Uterine smooth muscle cell (primary cell): ENCODE results near the gene FARSA. TPM values are rescaled to one million over a fixed set of nuclear protein-coding genes. Genes with fewer than 3 reads are reported as not detected.

Experiments used
- total RNA-seq: library from RNA; depleted of rRNA; stranded (reverse); fragments of >200 nt; gene quantifications from 2 replicates; pipeline ENCODE4 v1.2.3, GENCODE V29; 2014

Gene FARSA
- 54.1 and 58.9 TPM in 2 replicates for total RNA-seq

GRCh38 chr19:12933287-12934072 lies at the start of gene FARSA:
FARSA (minus strand) TSS chr19:12933711; CDS start chr19:12933696, 15 bp downstream.

DNA sequence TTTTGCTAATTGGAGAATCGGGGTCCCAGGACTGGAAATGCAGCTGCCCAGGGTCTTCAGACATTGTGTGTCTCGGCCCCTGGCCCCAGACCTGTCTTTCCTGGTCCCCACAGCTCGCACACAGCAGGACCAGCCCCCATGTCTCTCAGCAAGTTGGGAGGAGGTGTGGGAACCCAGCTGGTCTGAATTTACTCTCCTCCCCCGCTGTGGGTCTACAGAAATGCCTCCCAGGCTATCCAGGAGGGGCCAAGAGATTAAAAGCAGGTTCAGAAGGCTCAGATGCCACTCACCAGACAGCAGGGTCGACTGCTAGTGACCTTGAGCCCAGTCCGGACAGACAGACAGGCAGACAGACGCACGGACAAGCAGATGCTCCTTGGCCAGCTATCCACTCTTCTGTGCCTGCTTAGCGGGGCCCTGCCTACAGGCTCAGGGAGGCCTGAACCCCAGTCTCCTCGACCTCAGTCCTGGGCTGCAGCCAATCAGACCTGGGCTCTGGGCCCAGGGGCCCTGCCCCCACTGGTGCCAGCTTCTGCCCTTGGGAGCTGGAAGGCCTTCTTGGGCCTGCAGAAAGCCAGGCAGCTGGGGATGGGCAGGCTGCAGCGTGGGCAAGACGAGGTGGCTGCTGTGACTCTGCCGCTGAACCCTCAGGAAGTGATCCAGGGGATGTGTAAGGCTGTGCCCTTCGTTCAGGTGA lies 35.9 kb upstream of the FARSA start, which contains the start of gene DAND5:
DAND5 (plus strand) TSS at position 285 of the 697 bp plus-strand sequence; CDS start at position 370, 85 bp downstream.

DNA sequence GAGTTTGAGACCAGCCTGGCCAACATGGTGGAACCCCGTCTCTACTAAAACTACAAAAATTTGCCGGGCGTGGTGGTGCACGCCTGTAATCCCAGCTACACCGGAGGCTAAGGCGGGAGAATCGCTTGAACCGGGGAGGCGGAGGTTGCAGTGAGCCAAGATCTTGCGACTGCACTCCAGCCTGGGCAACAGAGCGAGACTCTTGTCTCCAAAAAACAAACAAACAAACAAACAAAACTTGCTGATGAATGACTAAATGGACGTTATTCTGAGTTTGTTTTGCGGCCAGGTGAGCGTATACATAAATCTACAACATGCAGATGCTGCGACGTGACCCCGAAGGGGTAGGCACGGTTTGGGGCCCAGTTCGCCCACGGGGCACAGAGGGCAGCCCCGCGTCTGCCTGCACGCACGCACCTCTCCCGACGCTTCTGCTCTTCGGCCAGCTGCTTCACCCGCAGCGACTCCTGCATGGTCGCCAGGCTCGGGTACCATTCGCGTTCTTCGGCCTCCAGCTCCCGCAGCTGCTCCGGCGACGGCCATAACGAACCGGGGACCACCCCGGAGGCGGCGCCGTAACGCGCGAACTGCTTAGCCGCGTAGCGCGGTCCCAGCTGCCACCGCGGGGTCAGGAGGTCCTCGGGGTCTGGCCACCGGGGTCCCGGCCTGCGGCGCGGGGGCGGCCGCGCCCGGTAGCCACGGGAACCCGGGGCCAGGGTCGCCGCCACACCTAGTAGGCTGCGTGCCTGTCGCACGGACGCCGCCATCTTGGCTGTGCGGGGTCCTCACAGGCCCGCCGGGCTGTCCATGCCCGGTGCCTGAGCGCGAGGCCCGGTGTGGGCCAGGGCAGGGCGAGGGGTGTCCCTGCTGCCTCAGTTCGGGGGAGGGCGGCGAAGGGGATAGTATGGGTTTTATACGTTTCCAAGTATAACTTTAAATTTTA lies 23.2 kb upstream of the FARSA start, which contains the start of gene GADD45GIP1:
GADD45GIP1 (minus strand) TSS at position 778 of the 943 bp plus-strand sequence; CDS start at position 767, 11 bp downstream.

GRCh38 chr19:12945479-12946091 lies 12.1 kb upstream of the FARSA start, which contains the start of gene RAD23A:
RAD23A (plus strand) TSS chr19:12945862; CDS start chr19:12945949, 87 bp downstream.

DNA sequence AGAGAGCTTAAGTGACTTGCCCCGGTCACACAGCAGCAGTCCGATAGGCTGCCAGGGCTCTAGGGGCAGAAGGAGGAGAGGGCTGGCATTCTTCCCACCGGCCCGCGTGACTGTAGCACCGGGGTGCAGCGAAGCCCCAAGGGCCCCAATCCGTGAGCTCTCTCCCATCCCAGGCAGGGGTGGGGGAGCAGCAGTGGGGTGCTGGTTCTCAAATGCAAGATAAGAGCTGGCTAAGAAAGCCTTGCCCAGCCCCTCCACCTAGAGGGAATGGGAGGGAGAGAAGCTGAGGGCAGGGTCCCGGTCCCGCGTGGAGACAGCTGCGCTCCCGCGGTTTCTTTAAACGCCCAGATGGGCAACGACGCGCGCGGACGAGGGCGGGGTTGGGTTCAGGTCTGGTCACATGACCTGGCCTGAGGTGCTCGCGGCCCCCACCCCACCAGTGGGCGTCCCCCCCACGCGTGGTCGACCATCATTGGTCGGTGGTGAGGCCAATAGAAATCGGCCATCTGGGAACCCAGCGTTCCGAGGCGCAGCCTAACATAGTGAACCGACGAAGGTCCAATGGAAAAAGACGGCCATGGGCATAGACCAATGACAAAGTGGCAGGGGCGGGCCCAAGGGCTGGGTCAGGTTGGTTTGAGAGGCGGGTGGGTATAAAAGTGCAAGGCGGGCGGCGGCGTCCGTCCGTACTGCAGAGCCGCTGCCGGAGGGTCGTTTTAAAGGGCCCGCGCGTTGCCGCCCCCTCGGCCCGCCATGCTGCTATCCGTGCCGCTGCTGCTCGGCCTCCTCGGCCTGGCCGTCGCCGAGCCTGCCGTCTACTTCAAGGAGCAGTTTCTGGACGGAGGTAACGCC lies 4.6 kb upstream of the FARSA start, which contains the start of gene CALR:
CALR (plus strand) TSS at position 683 of the 852 bp plus-strand sequence; CDS start at position 754, 71 bp downstream.

GRCh38 chr19:12890787-12891552 lies 42.5 kb downstream of the FARSA start, which contains the start of gene GCDH:
GCDH (plus strand) TSS chr19:12891160; CDS start chr19:12891305, 145 bp downstream.

DNA sequence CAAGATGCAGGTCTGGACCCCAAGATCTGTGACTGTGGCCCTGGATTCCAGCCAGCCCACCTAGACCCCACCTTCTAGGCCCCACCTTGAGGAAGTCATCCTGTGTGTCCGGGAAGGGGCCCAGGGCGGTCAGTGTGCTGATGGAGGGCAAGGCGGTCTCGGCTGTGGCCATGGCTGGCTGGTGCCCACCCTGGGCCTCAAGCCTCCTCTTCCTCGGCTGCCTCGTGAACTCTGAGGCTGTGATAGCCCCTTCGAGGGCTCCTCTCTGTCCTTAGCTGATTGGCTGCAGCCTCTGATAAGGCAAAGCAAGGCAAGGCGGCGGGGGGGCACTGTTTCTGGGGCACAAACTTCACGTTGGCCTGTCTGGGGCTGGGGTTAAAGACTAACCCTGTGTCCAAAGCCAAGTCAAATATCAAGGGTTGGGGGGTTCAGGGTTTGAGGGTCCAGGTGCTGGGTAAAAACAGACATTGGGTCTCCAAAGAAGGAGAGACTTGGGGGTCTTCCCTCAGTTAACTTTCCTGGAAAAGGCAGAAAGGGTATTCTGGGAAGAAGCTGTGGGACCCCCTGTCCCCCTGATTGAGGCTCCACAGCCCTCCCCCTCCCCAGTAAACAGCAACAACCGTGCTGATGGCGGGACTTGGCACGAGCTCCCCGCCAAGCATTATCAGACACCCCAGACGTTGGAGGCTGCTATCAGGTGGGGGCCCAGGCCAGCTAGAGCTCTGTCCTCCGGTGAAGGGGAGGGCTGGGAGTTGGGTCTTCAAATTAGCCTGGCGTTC lies 46.4 kb downstream of the FARSA start, which contains the start of gene KLF1:
KLF1 (minus strand) TSS at position 233 of the 779 bp plus-strand sequence; CDS start at position 172, 61 bp downstream.

DNA sequence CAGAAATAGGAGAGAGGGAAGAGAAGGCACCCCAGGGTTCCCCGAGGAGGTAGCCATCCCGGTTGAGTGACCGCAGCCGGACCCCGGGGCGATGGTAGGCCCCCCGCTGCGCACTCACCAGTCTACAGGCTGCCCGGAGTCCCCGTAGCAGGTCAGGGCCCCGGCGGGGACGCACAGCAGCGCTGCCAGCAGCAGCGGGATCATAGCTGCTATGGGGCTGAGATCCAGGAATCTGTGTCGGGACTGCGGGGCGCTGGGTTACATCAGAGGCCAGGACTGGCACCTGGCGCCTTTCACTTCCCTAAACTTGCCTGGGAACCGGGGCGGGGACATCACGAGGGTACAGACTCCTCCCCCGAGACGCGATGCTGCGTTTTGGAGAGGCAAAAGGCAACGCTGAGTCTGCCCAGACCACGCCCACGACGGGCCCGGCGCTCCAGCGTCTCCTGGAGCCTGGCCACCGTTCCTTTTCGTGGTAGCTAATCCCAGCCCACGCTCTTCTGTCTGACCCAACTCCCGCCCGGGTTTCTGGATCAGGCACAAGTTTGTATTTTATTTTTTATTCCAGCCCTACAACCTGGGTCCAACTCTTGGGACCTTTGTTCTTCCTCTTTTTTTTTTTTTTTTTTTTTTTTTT lies 52.2 kb downstream of the FARSA start, which contains the start of gene DNASE2:
DNASE2 (minus strand) TSS at position 278 of the 637 bp plus-strand sequence; CDS start at position 204, 74 bp downstream.

Other genes with a start within 250 kb of the FARSA start
- not detected in 2 replicates for gene GNG14, start 245.7 kb downstream of the FARSA start, total RNA-seq
- gene FBXW9, start 237.1 kb downstream of the FARSA start, total RNA-seq: 7.2 and 7.6 TPM in 2 replicates
- 42.2 and 47.4 TPM in 2 replicates for gene TNPO2, start 209.8 kb downstream of the FARSA start, total RNA-seq
- 93.1 and 115 TPM in 2 replicates for gene TRIR, start 199.0 kb downstream of the FARSA start, total RNA-seq
- gene GET3, start 196.2 kb downstream of the FARSA start, total RNA-seq: 116 and 130 TPM in 2 replicates
- gene BEST2, start 181.9 kb downstream of the FARSA start, total RNA-seq: 0.25 TPM in 1 of 2 replicates, not detected in the other
- 12.8 and 24.1 TPM in 2 replicates for gene HOOK2, start 158.2 kb downstream of the FARSA start, total RNA-seq
- 41.7 and 53.9 TPM in 2 replicates for gene JUNB, start 142.2 kb downstream of the FARSA start, total RNA-seq
- gene PRDX2, start 131.9 kb downstream of the FARSA start, total RNA-seq: 190 and 232 TPM in 2 replicates
- gene THSD8, start 131.6 kb downstream of the FARSA start, total RNA-seq: 0.22 TPM in 1 of 2 replicates, not detected in the other
- gene RNASEH2A, start 127.1 kb downstream of the FARSA start, total RNA-seq: 32.0 and 79.4 TPM in 2 replicates
- not detected in 2 replicates for gene RTBDN, start 99.1 kb downstream of the FARSA start, total RNA-seq
- gene MAST1, start 95.2 kb downstream of the FARSA start, total RNA-seq: 0.87 TPM in 1 of 2 replicates, not detected in the other
- gene DNASE2, start 52.3 kb downstream of the FARSA start, total RNA-seq: 13.5 and 35.4 TPM in 2 replicates
- not detected in 2 replicates for gene KLF1, start 46.5 kb downstream of the FARSA start, total RNA-seq
- gene GCDH, start 42.6 kb downstream of the FARSA start, total RNA-seq: 25.2 and 35.5 TPM in 2 replicates
- gene SYCE2, start 14.4 kb downstream of the FARSA start, total RNA-seq: 0.11 and 0.12 TPM in 2 replicates
- gene CALR, start 4.9 kb upstream of the FARSA start, total RNA-seq: 1,588 and 2,549 TPM in 2 replicates
- gene RAD23A, start 12.2 kb upstream of the FARSA start, total RNA-seq: 68.9 and 87.4 TPM in 2 replicates
- gene GADD45GIP1, start 23.5 kb upstream of the FARSA start, total RNA-seq: 26.6 and 36.4 TPM in 2 replicates
- 0.12 TPM in 1 of 2 replicates, not detected in the other for gene DAND5, start 35.9 kb upstream of the FARSA start, total RNA-seq
- gene NFIX, start 61.8 kb upstream of the FARSA start, total RNA-seq: 59.8 and 71.9 TPM in 2 replicates
- 0.77 and 1.1 TPM in 2 replicates for gene LYL1, start 169.1 kb upstream of the FARSA start, total RNA-seq
- 32.5 and 36.4 TPM in 2 replicates for gene TRMT1, start 183.0 kb upstream of the FARSA start, total RNA-seq
- gene NACC1, start 184.6 kb upstream of the FARSA start, total RNA-seq: 32.4 and 48.4 TPM in 2 replicates
- 72.9 and 81.1 TPM in 2 replicates for gene STX10, start 216.7 kb upstream of the FARSA start, total RNA-seq
- gene IER2, start 216.7 kb upstream of the FARSA start, total RNA-seq: 23.2 and 31.9 TPM in 2 replicates